Right renal pelvis (tissue), 4 donors: Measurements from ENCODE around the gene P2RX7. TPM values are rescaled to one million over a fixed set of nuclear protein-coding genes. Genes with fewer than 3 reads are reported as not detected.
"Not testable (repeated sequence)": the region's sequence is repeated elsewhere in the genome, so short reads cannot be mapped to it uniquely, and the experiment has no call there.

ENCODE experiments used
- DNase-seq, 4 donors: peaks; one replicate each; pipeline ENCODE4 v3.0.0-alpha.2; 2013; ENCODE audit warnings: low read depth in 4 of 4, low spot score in 3 of 4, missing footprints in 1 of 4
- polyA plus RNA-seq, 4 donors: library from polyadenylated mRNA; unstranded; fragments of 120-200 nt; gene quantifications; one replicate each; pipeline ENCODE4 v1.2.1, GENCODE V29; 2013; ENCODE audit not compliant: insufficient read length in 4 of 4

Gene P2RX7
- polyA plus RNA-seq, 4 donors = 0.71 to 0.99 (median 0.85) TPM

DNA sequence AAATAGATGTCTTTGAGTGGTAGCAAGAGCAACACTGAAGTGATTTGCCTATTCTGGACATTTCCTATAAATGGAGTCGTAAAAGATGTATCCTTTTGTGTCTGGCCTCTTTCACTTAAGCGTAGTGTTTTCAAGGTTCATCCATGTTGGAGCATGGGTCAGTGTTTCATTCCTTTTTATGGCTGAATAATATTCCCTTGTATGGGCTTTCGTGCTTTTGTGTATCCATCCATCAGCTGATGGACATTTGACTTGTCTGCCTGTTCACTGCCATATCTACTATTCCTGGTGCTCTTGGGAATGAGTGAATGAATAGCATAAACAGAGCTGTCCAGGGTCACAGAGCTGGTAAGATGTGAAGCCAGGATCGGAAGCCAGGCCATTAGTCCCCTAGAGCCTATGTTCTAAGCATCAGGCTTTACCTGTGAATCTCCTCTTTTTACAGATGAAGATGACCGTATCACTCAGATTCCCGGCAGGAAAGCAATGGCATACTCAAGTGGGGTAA is 1.8 kb upstream of the P2RX7 start:
- no peak for DNase-seq

GRCh38 chr12:121131941-121132341 is 735 bp upstream of the P2RX7 start:
- DNase-seq = no peak

DNA sequence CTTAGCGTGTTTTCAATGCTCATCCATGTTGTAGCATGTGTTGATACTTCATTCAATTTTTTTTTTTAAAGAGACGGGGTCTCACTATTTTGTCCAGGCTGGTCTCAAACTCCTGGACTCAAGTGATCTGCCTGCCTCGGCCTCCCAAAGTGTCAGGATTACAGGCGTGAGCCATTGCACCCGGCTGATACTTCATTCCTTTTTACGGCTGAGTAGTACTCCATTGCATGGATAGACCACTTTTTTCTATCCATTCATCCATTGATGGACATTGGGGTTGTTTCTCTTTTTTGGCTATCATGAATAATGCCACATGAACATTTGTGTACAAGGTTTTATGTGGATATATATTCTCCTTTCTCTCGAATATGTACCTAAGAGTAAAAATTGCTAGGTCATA is 1.2 kb downstream of the P2RX7 start:
- DNase-seq = no peak

DNA sequence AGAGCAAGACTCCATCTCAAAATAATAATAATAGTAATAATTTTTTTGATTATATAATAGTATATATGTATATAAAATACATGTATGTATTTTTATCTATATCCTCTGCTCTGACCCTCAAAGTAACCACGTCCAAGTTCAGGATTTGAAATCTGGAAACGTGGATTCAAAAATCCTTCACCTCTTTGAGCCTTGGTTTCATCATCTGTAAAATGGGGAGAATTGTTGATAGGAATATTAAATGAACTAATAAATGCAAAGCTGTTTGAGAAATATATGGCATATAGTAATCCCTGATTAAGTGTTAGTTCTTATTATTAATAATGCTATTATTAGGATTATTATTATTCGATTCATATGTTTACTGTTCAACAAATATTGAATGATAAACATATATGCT is 2.6 kb downstream of the P2RX7 start:
- no peak for DNase-seq

DNA sequence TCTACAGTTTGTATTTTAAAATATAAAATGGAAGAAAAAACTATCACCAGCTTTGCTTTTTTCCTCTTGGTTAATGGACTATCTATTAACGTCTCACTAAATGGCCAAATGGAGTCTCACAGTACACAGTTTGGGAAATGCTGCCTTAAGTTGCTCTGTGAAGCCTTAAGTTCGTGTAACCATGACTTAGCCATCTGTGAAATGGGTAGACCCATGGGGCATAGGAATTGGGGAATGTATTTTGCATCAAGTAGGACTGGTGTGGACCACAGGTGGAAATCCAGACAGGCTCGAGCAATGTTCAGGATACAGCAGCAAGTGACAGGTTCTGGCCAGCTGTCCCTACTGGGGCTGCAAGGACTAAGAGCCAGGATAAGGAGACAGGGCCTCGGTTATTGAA is 4.8 kb downstream of the P2RX7 start:
- no peak for DNase-seq

DNA sequence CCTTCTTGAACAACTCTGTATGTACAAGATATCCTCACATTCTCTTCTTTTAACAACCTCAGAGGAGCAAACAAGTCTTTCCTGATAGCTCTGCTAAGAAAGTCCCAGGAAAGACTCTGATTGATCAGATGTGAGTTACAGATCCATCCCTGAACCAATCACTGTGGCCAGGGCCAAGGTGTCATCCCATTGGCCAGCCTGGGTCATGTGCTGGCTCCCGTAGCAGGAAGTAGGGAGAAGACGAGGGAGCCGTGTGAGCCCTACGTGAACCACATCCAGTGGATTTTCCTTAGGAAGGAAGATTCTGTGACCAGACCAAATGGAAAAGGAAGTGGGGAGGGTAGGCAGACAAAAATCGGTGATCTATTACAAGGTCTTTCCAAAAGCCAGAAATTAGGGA is 5.6 kb downstream of the P2RX7 start:
- no peak for DNase-seq

- DNase-seq = no peak
Measured at GRCh38 chr12:121139286-121139685, 6.6 kb downstream of the P2RX7 start.

- no peak for DNase-seq
Measured at GRCh38 chr12:121142171-121142950, 9.7 kb downstream of the P2RX7 start.

DNA sequence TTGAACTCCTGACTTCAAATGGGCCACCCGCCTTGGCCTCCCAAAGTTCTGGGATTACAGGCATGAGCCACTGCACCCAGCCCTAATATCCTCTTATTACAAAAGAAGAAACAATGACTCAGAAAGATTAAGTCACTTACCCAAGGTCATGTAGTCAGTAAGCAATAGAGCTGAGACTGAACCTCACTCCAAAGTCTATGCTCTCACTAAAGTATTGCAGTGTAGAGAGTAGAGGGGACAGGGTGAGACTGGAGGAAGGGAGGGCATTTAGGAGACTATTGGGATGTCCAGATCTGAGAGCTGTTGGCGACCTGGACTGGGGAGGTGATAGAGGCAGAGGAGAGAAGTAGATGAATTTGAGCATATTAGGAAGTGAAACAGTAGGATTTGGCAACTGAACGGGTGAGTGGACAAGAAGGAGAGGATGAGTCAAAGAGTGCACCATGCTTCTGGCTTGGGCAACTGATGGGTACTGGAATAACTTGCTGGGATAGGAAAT is 11.8 kb downstream of the P2RX7 start:
- DNase-seq = no peak

DNA sequence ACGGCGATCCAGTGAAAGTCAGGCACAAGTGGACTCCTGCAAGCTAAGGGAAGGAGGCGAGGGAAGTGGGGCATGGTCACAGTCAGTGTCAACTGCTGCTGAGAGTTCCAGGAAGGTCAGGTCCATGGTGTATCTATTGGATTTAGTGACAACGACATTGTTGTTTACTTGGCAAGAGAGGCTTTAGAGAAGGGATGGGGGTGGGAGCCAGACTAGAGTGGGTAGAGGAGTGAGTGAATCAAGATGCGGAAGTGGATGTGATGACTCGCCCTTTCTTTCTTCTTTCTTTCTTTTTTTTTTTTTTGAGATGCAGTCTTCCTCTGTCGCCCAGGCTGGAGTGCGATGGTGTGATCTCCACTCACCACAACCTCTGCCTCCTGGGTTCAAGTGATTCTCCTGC is 12.5 kb downstream of the P2RX7 start:
- DNase-seq = no peak

GRCh38 chr12:121149289-121149688 is 16.6 kb downstream of the P2RX7 start:
- DNase-seq = not testable (repeated sequence)

GRCh38 chr12:121154793-121155375 is 22.2 kb downstream of the P2RX7 start:
- no peak for DNase-seq

DNA sequence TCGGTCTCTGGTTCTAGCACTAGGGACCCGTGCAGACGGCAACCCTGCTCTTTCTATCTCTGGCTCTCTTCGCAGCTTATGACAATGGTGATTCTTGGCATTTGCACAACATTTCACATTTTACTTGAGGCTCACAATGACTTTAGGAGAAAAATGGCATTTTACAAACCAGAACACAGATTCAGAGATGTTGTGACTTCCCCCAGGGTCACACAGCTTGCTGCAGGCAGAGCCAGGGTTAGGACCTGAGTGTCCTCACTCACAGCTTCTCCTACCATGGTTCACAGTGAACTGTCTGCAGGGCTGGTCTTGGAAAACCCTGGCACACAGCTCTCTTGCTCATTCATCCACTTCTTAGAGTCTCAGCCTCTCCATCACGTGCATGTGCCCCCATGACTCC is 23.7 kb downstream of the P2RX7 start:
- DNase-seq = no peak

DNA sequence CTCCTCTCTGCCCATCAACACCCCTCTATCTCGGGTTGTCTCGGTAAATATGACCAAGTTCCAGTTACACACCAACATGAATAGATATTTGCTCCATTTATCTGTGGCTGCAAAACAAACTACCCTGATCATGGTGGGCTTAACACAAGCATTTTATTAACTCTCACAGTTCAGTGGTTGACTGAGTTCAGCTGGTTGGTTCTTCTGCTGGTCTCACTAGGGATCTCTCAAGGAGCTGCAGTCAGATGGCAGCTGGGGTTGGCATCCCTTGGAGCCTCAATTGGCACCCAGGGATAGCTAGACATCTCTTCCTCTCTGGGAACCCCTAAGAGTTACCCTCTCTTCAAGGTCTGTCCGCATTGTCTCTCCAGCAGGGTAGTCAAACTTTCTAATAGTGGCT is 25.4 kb downstream of the P2RX7 start:
- DNase-seq = no peak

- DNase-seq = not testable (repeated sequence)
Measured at GRCh38 chr12:121158728-121159351, 26.2 kb downstream of the P2RX7 start.

DNA sequence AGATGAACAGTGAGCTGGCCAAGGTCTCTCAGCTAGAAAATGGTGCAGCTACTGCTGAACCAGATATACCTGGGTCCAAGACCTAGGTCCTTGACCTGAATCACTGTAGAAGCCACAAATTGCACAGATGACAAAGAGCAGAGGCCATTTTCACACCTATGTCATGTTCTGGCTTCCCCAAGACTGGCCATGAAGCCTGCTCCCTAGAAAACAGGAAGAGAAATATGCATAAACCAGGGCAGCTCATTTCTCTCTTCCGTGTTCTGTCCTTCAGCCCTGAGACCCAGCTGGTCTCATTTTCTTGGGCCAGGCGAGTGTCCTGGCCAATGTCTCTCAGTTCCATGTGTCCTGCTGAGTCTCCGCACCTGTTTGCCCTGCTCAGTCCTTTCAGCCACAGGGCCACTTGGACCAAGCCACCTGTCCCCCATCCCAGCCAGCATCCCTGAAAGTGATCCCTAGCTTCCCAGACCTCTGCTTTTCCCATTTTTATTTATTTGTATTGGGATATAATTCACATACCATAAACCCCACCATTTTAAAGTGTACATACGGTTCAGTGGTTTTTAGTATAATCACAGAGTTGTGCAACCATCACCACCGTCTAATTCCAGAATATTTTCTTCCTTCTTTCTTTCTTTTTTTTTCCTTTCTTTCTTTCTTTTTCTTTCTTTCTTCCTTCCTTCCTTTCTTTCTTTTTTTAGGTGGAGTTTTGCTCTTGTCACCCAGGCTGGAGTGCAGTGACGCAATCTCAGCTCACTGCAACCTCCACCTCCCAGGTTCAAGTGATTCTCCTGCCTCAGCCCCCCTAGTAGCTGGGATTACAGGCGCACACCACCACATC is 27.0 kb downstream of the P2RX7 start:
- DNase-seq = no peak

- no peak for DNase-seq
Measured at GRCh38 chr12:121162384-121162783, 29.7 kb downstream of the P2RX7 start.

DNA sequence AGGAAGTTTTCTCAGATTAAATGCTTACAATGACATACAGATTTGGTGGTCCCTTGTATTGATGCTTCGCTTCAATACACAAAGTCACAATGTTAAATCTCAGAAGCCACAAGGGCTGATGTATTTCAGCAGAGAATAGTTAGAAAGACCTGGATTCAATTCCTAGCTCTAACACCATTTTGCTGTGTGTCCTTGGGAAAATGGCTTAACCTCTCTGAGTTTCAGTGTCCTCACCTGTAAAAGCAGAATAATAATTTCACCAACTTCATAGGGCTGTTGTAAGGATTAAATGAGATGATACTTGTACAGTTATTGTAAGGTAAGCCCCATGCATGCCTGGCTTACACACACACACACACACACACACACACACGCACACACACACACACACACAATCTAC is 30.3 kb downstream of the P2RX7 start:
- DNase-seq = no peak

DNA sequence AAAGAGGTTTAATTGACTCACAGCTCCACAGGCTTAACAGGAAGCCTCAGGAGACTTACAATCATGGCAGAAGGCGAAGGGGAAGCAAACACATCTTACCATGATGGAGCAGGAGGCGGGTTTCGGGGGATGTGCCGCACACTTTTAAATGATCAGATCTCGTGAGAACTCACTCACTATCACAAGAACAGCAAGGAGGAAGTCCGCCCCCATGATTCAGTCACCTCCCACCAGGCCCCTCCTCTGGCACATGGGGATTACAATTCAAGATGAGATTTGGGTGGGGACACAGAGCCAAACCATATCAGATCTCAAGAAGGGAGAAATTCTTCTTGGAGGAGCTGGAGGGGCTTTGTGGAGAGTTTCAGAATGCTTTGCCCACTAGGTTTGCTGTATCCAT is 32.2 kb downstream of the P2RX7 start:
- not testable (repeated sequence) for DNase-seq

GRCh38 chr12:121165316-121165715 is 32.6 kb downstream of the P2RX7 start:
- no peak for DNase-seq

GRCh38 chr12:121166356-121166755 is 33.7 kb downstream of the P2RX7 start:
- no peak for DNase-seq
